HG02885 (cell line): ENCODE results near the gene RET.
"Not testable (repeated sequence)": the region's sequence is repeated elsewhere in the genome, so short reads cannot be mapped to it uniquely, and the experiment has no call there.

ENCODE experiments used
- ATAC-seq: cut with Tn5 transposase; IDR thresholded peaks from one replicate; pipeline ENCODE4 v1.9.1; 2021; ENCODE audit warnings: mild to moderate bottlenecking; ENCODE audit not compliant: unreplicated experiment, poor library complexity

The RET gene

GRCh38 chr10:43076311-43076875 is 476 bp upstream of the RET start:
- no peak for ATAC-seq

GRCh38 chr10:43077421-43078171 is 727 bp downstream of the RET start:
- no peak for ATAC-seq

- ATAC-seq, result no peak
These were observed 1.5 kb downstream of the RET start for GRCh38 chr10:43078175-43078985.

- no peak for ATAC-seq
These were observed 2.1 kb downstream of the RET start for GRCh38 chr10:43078986-43079273.

- ATAC-seq, result no peak
These were observed 3.0 kb downstream of the RET start for GRCh38 chr10:43079856-43080255.

GRCh38 chr10:43082087-43082486 is 5.2 kb downstream of the RET start:
- ATAC-seq, result no peak

GRCh38 chr10:43082746-43083145 is 5.9 kb downstream of the RET start:
- no peak for ATAC-seq

GRCh38 chr10:43083764-43084163 is 6.9 kb downstream of the RET start:
- ATAC-seq, result no peak

- no peak for ATAC-seq
These were observed 7.9 kb downstream of the RET start for GRCh38 chr10:43084812-43085211.

GRCh38 chr10:43086321-43086942 is 9.6 kb downstream of the RET start:
- ATAC-seq, result no peak

GRCh38 chr10:43089519-43089918 is 12.7 kb downstream of the RET start:
- no peak for ATAC-seq

GRCh38 chr10:43090188-43090587 is 13.3 kb downstream of the RET start:
- no peak for ATAC-seq

GRCh38 chr10:43090664-43091063 is 13.8 kb downstream of the RET start:
- ATAC-seq, result no peak

GRCh38 chr10:43091846-43092245 is 15.0 kb downstream of the RET start:
- no peak for ATAC-seq

GRCh38 chr10:43093423-43094076 is 16.7 kb downstream of the RET start:
- ATAC-seq, result no peak

GRCh38 chr10:43094085-43094484 is 17.2 kb downstream of the RET start:
- ATAC-seq, result no peak

- not testable (repeated sequence) for ATAC-seq
These were observed 22.5 kb downstream of the RET start for GRCh38 chr10:43099339-43099738.

GRCh38 chr10:43099928-43100327 is 23.1 kb downstream of the RET start:
- ATAC-seq, result no peak

- ATAC-seq, result no peak
These were observed 23.5 kb downstream of the RET start for GRCh38 chr10:43100366-43100765.

- ATAC-seq, result no peak
These were observed 25.4 kb downstream of the RET start for GRCh38 chr10:43102063-43102828.
